AG08396 (cell line): ENCODE data around the gene EPHB1.

Source experiments
- DNase-seq: peaks from one replicate; pipeline ENCODE4 v3.0.0; 2012; ENCODE audit warnings: low spot score, mixed read lengths

EPHB1 gene

GRCh38 chr3:134809427-134810051, 14.5 kb downstream of the EPHB1 start:
- no peak for DNase-seq

DNA sequence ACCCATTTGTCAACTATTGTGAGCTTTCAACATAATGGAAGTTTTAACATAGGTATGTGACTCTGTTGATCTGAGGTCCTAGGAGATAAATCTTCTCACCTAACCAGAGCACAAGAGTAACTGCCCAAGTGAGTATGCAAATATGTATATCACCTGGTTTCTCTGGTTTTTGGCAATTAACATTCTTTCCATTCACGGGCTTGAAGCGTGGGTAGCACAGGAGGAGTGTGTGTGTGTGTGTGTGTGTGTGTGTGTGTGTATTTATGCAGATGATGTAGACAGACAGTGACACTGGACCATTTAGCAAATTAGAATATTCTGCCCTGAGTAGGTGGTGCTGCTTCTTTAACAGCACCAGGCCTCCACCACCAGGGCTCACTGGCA, 15.0 kb downstream of the EPHB1 start:
- no peak for DNase-seq

- DNase-seq, result no peak
Observed at GRCh38 chr3:134810850-134811249, 15.8 kb downstream of the EPHB1 start.

- DNase-seq, result no peak
Observed at GRCh38 chr3:134813618-134814017, 18.6 kb downstream of the EPHB1 start.

DNA sequence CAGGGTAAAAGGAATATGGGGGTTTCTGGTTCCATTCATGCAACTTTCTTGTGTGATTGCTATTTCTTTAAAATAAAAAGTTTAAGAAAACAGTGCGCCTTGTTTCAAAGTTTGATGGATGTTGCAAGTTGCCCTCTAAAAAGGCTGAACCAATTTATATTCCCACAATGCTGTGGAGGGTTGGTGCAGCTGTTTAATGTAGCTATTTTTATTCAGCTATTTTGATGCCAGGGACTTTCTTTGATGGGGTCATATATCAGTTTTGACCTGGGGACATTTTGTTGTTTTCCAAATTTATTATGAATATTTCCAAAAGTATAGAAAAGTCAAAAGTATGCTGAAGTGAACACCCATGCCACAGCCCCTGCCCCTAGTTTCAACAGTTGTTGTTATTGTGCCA, 20.5 kb downstream of the EPHB1 start:
- no peak for DNase-seq

GRCh38 chr3:134816623-134817022, 21.6 kb downstream of the EPHB1 start:
- no peak for DNase-seq

- DNase-seq, result no peak
Observed at GRCh38 chr3:134817297-134817696, 22.2 kb downstream of the EPHB1 start.

DNA sequence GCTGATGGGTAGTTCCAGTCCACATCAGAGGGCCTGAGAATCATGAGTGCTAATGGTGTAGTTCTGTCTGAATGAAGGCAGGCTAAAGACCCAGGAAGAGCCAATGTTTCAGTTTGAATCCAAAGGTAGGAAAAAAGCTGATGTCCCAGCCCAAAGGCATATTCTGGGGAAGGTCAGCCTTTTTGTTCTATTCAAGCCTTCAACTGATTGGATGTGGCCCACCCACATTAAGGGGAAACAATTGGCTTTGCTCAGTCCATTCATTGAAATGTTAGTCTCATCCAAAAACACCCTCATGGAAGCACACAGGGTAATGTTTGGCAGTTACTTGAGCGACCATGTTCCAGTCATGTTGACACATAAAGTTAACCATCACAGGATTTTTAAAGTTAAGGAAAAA, 25.9 kb downstream of the EPHB1 start:
- no peak for DNase-seq

GRCh38 chr3:134822090-134822489, 27.0 kb downstream of the EPHB1 start:
- DNase-seq, result no peak

GRCh38 chr3:134823679-134824078, 28.6 kb downstream of the EPHB1 start:
- DNase-seq, result no peak

GRCh38 chr3:134824791-134825190, 29.7 kb downstream of the EPHB1 start:
- DNase-seq, result no peak

GRCh38 chr3:134827213-134827612, 32.2 kb downstream of the EPHB1 start:
- no peak for DNase-seq

- no peak for DNase-seq
Observed at GRCh38 chr3:134829721-134830120, 34.7 kb downstream of the EPHB1 start.

GRCh38 chr3:134832585-134832984, 37.5 kb downstream of the EPHB1 start:
- DNase-seq, result no peak

- DNase-seq, result no peak
Observed at GRCh38 chr3:134833453-134834163, 38.5 kb downstream of the EPHB1 start.

- no peak for DNase-seq
Observed at GRCh38 chr3:134836921-134837320, 41.9 kb downstream of the EPHB1 start.

GRCh38 chr3:134838599-134838998, 43.5 kb downstream of the EPHB1 start:
- no peak for DNase-seq

- no peak for DNase-seq
Observed at GRCh38 chr3:134839422-134839821, 44.4 kb downstream of the EPHB1 start.

DNA sequence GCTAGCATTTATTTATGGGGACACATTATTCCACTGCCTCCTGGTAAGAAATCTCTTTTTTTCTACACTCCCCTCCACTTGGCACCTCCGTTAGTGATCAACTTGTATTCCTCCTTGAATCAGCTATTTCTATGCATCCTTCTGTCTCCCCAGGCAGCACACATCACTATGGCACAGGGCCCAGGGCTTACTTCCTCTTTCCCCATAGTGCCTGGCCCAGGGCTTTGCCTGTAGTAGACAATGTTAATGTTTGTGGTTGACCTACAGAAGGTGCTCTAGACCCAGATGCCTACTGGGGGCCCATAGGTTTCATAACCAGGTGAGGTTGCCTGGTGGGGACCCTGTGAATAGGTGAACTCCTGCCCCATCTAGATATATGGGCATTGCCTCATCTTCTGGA, 44.9 kb downstream of the EPHB1 start:
- DNase-seq, result no peak

DNA sequence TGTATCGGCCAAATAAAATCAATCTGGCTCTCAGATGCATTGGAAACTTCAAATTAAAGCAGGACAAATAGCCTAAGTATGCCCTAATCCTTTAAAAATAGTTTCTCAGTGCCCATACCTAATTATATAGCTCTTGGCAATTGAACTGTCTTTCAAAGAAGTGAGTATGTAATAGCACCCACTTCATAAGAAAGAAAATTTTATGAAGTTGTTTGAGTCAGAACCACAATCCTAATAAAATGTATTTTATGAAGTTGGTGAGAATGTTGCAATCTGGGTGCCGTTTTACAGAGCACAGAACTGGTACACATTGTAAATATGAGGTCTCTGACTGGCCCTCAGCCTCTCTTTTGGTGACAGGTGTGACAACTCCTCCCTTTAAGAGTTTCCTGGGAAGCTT, 45.4 kb downstream of the EPHB1 start:
- no peak for DNase-seq

- DNase-seq, result no peak
Observed at GRCh38 chr3:134846084-134846483, 51.0 kb downstream of the EPHB1 start.

GRCh38 chr3:134846911-134847317, 51.9 kb downstream of the EPHB1 start:
- DNase-seq, result peak; percentile 79

DNA sequence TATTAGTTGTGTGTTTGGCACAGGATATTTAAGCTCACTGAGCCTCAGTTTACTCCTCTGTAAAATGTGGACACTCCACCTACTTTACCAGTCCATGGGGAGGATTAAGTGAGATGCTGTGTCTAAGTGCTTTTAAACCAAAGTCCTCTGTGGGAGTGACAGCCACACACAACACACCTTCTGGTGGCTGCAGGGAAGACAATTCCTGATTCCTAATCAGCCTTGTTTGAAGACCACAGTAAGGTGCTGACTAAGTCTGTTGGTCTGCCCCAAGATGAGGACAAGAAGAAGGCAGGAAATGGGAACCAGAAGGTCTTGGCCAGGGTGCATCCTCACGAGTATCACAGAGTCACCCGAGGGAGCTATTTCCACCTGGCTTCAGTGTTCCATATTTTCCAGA, 52.3 kb downstream of the EPHB1 start:
- no peak for DNase-seq

- DNase-seq, result no peak
Observed at GRCh38 chr3:134849561-134849960, 54.5 kb downstream of the EPHB1 start.
